OCI-M2 (cell line): Measurements from ENCODE around the gene CORO2B.
"Not testable (repeated sequence)": the region's sequence is repeated elsewhere in the genome, so short reads cannot be mapped to it uniquely, and the experiment has no call there.

Source experiments
- DNase-seq: peaks from one replicate; lab custom pipeline; 2025; ENCODE audit not compliant: unreplicated experiment; lab: John Stamatoyannopoulos, UW

The CORO2B gene

DNA sequence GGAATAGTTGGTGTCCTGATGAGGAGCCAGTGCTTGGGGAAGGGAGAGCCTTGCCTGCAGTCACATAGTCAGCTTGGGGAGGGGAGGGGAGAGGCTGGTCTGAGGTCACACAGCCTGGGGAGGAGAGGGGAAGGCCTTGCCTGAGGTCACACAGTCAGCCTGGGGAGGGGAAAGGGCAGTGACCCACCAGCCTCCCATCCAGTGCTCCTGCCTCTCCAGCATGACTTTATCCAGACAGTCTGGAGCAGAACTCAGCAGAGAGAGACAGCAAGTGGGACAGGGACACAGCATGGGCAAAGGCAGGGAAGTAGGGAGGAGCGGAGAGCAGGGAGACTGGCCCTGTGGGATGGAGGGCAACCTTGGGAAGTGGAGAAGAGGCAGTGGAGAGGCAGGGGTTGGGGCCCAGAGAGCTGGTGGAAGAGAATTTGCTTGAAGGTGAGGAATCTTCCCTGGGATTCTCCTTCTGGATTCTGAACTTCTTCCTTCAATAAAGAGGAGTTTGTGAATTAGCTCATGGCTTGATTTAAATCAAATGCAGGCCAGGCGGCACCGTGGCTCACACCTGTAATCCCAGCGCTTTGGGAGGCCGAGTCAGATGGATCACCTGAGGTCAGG lies 64.5 kb downstream of the CORO2B start:
- DNase-seq = no peak

DNA sequence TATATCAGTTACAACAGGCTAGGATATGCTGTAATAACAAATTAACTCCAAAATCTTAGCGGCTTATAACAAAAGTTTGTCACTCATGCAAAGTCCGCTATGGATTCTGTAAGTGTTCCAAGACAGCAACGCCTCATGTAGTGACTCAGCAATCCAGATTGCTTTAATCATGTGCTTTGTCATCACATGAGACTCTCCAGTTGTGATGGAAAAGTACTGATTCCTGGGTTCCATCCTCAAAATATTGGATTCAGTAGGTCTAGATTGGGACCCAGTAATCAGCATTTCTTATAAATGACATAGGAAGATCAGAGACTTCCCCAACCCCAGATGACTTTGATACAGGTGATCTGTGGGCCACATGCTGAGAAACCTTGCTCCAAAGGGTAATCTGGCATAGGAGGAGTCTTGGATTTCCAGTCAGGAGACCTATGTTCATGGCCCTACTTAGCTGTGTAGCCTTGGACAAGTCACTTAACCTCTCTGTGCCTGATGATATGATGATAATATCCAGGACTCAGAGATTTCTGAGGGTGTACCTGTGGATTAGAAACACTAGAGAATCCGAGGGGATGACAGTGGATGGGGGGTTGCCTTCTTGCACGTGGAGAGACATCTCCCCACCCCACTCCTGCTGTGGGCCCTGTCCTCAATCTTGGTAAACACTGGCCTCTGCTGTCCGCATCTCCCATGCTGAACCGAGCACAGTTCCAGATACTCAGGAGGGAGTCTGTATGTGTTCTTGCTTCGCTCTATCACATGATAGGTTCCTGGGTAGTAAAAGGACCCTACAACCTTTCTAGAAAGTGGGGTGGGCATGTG lies 65.5 kb downstream of the CORO2B start:
- DNase-seq = no peak

DNA sequence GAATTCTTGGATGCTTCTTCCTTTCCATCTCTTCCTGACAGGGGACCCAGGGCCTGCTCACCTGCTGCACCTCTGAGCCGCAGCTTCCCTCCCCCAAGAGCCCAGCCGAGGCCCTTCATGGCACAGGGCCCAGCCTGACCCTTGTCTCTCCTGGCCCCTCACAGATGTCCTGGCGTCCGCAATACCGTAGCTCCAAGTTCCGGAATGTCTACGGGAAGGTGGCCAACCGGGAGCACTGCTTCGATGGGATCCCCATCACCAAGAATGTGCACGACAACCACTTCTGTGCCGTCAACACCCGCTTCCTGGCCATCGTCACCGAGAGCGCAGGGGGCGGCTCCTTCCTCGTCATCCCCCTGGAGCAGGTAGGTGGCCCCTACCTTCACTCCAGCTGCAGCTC lies 66.2 kb downstream of the CORO2B start:
- DNase-seq = no peak

DNA sequence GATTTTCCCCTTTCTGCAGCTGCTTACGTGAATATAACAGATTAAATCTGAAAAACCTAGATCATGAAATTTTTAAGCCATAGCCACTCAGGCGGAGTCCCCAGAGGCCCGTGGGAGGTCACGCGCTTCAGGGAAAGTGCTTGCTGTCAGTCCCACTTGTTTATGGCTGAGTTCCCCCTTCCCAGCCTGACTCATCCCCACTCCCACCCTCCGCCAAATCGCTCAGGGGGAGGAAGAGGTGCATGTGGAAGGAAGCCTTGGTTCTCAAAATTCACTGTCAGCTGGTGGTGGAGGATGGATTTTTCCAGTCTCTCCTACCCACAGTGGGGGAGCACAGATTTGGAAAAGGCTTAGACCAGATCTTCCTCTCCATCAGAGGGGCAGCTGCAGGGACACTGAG lies 67.4 kb downstream of the CORO2B start:
- no peak for DNase-seq

DNA sequence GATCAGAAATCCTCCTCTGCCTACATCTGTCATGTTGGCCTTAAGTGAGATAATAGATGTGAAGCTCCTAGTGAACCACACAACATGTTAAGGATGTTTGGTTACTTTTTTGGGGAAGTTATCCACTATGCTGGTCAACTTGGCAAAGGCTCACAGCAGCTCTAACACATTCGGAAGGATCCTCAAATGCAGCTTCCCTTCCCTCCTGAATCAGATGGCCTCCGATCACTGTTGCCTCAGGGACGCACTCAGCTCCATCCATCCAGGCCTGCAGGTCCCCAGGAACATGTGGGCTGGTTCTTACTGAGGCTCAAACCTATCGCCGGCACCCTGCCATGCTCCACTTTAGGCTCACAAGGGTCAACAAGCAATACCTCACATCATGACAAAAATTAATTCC lies 67.9 kb downstream of the CORO2B start:
- no peak for DNase-seq

DNA sequence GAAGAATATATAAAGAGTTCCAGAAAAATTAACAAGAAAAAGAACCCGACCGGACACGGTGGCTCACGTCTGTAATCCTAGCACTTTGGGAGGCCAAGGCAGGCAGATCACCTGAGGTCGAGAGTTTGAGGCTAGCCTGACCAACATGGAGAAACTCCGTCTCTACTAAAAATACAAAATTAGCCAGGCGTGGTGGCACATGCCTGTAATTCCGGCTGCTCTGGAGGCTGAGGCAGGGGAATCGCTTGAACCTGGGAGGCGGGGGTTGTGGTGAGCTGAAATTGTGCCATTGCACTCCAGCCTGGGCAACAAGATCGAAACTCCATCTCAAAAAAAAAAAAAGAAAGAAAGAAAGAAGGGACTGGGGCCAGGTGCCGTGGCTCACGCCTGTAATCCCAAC lies 68.6 kb downstream of the CORO2B start:
- DNase-seq = not testable (repeated sequence)

DNA sequence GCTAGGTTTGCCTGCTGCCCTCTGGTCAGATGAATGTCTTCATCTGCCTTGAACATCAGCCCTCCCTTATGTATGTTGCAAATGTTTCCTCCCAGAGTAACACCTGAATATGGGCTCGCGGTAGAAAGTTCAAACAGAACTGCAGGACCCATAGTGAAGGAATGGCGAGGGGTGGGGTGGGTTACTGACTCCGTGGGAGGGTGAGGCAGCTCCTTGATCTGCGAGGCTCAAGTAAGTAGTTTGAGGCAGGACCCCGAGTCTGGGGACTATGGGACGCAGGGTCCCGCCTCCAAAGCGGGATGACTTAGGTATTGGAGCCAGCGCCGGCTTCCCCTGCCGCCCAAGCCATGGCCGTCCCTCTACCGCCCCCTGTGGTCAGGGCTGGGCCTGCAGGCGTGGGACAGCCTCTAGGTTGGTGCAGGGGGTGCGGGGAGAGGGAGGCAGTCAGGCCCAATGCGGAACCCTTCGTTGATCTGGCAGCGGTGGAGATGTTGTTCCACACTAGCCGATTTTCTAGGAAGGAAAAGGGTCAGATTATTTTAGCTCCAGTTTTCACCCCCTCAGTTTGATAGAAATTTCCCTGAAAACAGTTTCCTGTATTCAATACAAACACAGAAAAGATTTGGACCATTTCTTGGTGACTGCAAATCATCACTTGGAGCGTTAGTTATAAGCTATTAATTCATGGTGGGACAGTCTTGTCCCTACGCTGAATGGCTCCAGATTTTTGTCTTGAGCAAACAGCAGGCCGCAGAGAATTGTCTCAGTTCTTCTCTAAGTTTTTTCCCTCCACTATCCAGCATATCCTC lies 72.3 kb downstream of the CORO2B start:
- DNase-seq = no peak

DNA sequence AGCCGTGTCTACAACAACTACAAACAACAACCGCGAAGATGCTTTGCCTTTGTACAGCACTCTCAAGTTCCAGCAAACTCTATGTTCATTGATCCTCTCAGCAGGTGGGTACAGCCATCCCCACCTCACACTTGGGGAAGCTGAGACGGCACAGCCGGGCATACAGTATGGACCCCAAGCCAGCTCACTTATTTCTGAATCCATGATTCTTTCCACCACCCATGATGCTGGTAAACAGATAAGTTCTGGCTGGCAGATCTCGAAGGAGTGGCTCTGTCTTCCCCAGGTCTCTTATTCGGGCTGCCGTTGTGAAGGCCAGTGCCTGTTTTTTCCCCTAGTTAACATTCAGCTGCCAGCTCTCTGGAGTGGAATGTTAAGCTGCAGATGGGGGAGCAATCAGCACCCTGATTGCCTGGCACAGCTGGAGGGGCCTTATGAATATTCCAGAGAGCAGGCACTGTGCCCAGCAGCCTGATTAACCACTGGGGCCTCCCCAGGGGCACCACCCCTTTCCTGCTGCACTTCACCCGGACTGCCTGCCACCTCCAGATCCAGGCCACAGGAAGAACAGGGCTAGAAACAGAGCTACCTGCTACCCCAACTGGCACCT lies 73.2 kb downstream of the CORO2B start:
- DNase-seq = no peak

DNA sequence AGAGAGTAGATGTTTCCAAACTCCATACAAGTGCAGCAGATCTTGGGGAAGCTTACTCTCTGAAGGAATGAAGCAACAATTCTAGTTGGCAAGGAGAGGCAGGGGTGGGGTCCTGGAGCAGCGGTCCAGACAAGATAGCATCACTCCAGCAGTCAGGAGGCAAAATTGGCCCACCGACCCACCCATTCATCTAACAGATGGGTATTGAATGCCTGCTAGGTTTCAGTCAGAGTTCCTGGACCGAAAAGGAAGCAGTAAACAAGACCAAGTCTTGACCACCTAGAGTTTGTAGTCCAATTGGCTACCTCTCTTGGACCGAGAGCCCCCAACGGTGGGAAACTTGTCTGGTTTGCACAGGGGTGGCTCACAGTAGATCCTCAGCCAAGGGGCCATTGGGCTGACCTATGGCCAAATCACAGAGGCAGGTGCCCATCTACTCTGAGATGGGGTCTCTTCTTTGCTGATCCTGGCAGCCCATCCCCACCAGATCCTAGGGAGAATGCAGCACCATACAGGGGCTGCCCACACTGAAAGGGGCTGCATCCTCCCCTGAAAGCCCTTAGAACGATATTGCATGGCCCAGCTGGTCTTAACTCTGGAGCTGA lies 74.3 kb downstream of the CORO2B start:
- no peak for DNase-seq

DNA sequence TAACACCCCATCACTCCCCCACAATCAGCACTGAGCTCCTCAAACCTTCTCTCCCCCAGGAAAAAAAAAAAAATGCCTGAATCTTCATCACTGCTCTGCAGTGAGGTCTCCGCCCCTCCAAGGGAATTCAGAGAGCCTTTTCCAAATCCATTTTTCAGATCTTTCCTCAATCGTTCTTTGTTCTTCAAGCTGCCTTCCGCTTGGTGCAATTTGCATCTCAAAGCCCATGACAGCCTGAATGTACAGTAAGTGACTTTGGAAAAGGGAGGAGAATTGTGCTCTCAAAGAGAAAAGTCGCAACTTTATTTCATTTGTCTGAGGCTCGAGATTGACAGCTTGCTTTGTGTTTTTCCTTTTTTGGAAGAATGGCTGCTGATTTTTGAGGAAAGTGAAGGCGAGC lies 75.0 kb downstream of the CORO2B start:
- no peak for DNase-seq

DNA sequence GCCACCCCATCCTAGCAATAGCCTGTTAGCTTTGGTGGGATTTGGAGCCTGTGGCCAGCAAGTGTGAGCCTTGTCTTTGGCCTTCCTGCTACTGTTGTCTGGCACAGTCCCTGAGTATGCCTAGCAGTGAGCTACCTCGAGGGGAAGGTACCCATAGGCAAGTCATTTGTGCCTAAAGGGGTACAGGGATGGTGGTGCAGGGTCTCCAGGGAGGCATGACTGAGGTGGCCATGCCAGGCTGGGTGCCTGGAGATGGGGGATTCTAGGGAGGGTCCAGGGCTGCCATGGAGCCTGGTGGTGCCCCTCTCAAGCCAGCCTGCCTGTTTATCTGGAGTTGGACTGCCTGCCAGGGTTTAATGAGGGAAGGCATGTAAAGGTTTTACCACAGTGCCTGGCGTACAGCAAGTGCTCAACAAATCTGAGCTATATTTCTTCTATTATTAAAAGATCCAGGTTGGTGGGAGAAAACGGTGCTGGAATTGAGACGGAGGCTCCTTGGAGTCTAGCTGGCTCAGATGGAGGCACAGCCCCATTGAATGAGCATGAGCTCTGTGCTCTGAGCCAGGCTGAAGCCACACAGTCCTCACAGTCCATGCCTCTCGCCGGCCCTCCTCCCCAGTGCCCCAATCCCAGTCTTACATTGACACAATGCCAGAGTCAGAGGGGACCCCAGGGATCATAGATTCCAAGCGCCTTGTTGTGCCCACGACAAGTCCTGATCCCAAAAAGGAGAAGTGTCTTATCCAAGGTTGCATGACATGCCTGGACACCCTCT lies 76.2 kb downstream of the CORO2B start:
- DNase-seq = no peak

DNA sequence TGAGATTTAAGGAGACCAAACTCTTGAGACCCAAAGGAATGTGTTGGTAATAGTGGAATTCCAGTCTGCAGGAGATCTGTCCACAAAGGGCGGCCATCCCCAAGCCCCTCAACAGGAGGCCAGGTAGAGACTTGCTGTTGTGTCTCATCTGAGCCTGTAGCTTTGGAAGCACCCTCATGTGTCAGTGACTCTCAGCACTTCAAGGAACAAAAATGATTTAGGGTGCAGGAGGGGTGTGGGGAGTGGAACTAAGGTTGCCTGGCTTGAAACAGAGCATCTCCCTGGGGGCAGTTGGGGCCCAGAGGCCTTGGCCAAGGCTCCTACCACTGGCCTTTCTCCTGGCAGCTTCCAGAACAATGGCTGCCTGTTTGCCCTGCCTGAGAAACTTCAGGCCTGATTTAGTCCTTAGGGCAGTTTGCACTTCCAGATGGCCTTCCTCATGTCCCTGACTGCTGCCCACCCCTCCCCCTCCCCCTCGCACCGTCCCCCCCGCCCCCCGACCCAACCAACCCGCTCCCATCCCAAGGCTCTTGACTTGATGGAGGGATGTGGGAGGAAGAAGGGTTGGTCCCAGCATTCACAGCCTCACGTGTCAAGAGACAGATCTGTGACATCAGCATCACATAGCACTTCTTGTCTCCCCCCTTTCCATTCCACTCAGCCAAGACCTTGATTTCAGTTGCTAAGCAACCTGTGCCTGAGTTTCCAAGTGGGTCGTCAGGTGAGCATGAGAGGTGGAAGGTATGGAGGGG lies 77.1 kb downstream of the CORO2B start:
- DNase-seq = no peak

DNA sequence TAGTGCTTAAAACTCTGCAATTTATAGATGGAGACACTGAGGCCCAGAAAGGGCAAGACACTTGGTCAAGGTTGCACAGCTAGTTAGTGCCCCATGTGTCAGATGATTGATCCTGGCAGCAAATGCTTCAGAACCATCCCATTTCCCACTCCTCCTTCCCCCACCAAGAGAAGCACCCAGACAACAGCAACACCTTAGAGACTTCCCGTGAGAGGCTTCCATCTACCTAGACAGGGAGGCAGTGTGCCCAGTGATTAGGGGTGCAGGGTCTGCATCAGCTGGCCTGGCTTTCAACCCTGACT lies 77.6 kb downstream of the CORO2B start:
- no peak for DNase-seq

DNA sequence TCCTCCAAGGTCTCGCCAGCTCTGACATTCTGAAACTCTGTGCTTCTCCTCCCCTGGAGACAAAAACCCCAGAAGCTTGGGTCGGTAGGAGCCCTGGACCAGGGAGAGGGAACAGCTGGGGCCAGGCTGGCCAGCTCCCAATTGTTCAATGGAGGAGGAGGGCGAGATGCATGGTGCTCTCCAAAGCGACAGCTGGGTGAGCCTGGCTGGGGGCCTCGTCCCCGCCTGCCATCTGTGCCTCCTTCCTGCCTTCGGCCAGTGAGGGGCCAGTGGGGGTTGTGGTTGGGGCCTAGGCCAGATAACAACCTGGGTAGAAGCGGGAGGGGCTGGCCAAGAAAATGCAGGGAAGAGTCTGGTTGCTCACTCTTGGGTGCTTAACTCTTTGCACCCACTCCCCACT lies 79.4 kb downstream of the CORO2B start:
- no peak for DNase-seq

DNA sequence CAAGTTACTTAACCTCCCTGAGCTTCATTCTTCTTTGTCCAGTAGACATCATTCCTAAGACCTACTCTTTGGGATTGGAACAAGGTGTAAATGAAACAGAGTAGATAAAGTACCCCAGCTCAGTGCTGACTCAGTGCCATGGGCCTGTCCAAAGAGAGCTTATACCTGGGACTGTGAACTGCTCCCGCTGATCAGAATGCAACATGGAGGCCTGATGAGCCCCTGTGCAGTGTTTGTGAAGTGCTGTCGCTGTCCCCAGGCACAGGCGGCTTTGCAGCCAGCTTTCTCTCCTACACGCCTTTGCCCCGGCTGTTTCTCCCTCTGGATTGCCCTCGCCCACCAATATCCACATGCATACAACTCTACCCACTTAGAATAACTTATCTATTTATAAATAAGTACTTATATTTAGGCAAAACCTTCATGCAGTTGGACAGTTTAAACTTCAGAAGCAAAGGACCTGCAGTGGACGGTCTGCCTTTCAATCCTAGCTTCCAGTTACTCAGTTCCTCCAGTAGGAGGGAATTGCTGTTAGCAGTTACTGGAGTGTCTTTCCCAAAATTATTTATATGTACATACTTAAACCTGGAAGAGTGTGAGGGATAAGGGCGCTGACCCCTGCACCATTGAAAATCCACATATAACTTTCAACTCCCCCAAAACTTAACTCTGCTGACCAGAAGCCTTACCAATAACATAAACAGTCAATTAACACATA lies 80.0 kb downstream of the CORO2B start:
- no peak for DNase-seq

DNA sequence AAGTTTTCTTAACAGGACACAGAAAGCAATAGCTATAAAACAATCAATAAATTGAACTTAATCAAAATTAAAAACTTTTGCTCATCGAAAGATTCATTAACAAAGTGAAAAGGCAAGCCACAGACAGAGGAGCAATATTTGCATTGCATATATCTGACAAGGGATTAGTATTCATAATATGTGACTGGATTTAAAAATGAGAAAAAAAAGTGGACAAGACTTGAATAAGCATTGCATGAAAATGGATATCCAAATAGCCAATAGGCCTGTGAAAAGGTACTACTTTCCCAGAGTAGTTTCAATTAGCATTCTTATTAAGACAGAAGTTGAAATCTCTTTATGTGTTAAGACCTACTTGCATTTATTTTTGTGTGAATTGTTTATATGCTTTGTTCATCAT lies 84.7 kb downstream of the CORO2B start:
- DNase-seq = no peak

DNA sequence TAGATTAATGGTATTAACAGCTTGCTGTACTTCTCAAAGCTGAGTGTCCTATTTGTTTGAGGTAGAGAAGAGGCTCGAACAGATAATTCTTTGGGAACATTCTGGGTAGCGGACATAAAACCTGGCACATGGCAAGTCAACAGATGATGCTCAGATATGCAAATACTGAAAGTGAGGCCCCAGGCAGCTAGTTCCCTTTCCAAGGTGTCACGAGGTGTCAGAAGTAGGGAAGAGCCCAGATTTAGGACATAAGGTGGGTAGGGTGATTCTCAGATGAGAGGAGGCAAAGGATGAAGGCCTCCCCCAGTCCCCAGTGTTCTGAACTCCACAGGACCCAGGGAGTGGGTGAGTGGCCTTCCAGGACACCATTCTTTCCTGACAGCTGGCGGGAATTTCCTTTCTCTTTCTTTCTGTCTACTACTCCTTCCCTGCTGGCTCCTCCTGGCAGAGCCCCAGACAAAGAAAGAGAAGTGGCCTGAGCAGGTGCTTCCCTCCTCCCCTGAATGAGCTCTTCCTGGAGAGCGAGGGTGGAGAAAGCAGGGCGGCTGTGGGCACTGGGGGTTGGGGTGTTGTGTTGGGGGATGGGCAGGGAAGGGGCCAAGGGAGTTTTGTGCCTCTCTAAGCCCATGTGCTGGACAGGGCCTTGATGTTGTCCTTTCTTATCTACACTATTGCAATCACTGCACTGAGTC lies 87.5 kb downstream of the CORO2B start:
- no peak for DNase-seq

DNA sequence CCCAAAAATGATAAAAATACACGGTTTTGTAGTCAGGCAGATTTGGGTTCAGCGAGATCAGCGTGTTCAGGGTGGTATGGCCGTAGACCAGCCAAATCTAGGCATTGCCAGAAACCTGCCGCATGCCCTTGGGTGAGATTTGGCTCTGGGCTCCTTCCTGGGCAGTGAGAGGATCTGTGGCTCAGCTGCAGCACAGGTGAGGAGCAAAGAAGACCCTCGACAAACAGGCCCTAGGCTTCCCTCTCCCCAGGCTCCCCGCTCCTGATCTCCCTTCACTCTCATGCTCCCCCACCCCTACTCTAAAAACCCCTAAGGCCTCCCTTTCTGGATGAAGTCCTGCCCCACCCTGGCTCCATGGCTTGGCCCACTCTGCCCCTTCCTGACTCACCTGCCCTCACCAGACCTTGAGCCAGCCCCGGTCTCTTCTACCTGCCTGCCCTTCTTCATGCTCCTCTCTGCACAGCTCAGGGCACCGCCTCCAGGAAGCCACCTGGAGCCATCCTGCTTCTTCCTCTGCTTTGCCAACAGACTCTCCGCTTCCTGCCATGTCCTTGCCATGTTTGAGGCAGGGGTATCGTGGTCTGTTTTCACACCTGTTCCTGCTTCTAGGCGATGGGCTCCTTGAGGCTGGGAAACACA lies 88.1 kb downstream of the CORO2B start:
- no peak for DNase-seq
